HepG2 (cell line): ENCODE measurements around the gene PEA15. TPM values are rescaled to one million over a fixed set of nuclear protein-coding genes. Genes with fewer than 3 reads are reported as not detected.

Experiments
- ARNTL ChIP-seq: sonication (generic); formaldehyde crosslinking; IDR thresholded peaks from 2 replicates; pipeline ENCODE4 v1.4.0; 2020; ENCODE audit warnings: mild to moderate bottlenecking, missing genetic modification reagents
- ATF7 ChIP-seq, 2 experiments: fragments of 450-650 bp in 1 of 2; sonication (generic) in 1 of 2; formaldehyde crosslinking in 1 of 2; IDR thresholded peaks; 2 replicates each; pipeline versions ENCODE4 v1.4.0 to v1.6.1; 2016 to 2020; ENCODE audit warnings: antibody characterized with exemption in 1 of 2, mild to moderate bottlenecking in 1 of 2, missing genetic modification reagents in 1 of 2
- BRD4 ChIP-seq: sonication (generic); formaldehyde crosslinking; IDR thresholded peaks from 2 replicates; pipeline ENCODE4 v1.4.0; 2020; ENCODE audit warnings: missing genetic modification reagents
- CREB1 ChIP-seq, 2 experiments: fragments of 450-650 bp in 1 of 2; IDR thresholded peaks; 2 replicates each; pipeline ENCODE4 v1.6.1; 2016 to 2017; ENCODE audit warnings: control low read depth in 1 of 2, mild to moderate bottlenecking in 1 of 2, missing compliant biosample characterization in 1 of 2, missing genetic modification characterization in 1 of 2
- EEA1 ChIP-seq: sonication (generic); formaldehyde crosslinking; IDR thresholded peaks from 2 replicates; pipeline ENCODE4 v1.5.1; 2020; ENCODE audit warnings: mild to moderate bottlenecking, missing genetic modification reagents, borderline replicate concordance
- HMG20A ChIP-seq: IDR thresholded peaks from 2 replicates; pipeline ENCODE4 v1.6.1; 2016; ENCODE audit warnings: borderline replicate concordance
- HNRNPUL1 ChIP-seq: fragments of 200-400 bp; formaldehyde crosslinking; IDR thresholded peaks from 2 replicates; pipeline ENCODE4 v1.6.1; 2017; ENCODE audit warnings: low read depth, mild to moderate bottlenecking, low read length, moderate library complexity
- PCBP1 ChIP-seq: fragments of 200-400 bp; formaldehyde crosslinking; IDR thresholded peaks from 2 replicates; pipeline ENCODE4 v1.6.1; 2017; ENCODE audit warnings: mild to moderate bottlenecking, low read depth, low read length, borderline replicate concordance
- PHF21A ChIP-seq: sonication (generic); formaldehyde crosslinking; IDR thresholded peaks from 2 replicates; pipeline ENCODE4 v1.5.0; 2020; ENCODE audit warnings: mild to moderate bottlenecking, missing genetic modification reagents
- ZFP90 ChIP-seq: sonication (generic); formaldehyde crosslinking; IDR thresholded peaks from 2 replicates; pipeline ENCODE4 v1.8.0; 2022; ENCODE audit warnings: missing genetic modification reagents, mild to moderate bottlenecking, inconsistent platforms, borderline replicate concordance
- ZNF121 ChIP-seq: sonication (generic); formaldehyde crosslinking; IDR thresholded peaks from 2 replicates; pipeline ENCODE4 v1.5.0; 2020; ENCODE audit warnings: mild to moderate bottlenecking, missing genetic modification reagents
- ZNF546 ChIP-seq: sonication (generic); formaldehyde crosslinking; conservative IDR thresholded peaks from 2 replicates; pipeline ENCODE4 v1.8.1; 2023; ENCODE audit warnings: mild to moderate bottlenecking, missing genetic modification reagents
- ZNF572 ChIP-seq: sonication (generic); formaldehyde crosslinking; IDR thresholded peaks from 2 replicates; pipeline ENCODE4 v1.5.1; 2020; ENCODE audit warnings: mild to moderate bottlenecking, missing genetic modification reagents
- ZNF598 ChIP-seq: sonication (generic); formaldehyde crosslinking; IDR thresholded peaks from 2 replicates; pipeline ENCODE4 v1.5.1; 2020; ENCODE audit warnings: mild to moderate bottlenecking, missing genetic modification reagents, borderline replicate concordance
- ZNF605 ChIP-seq: sonication (generic); formaldehyde crosslinking; IDR thresholded peaks from 2 replicates; pipeline ENCODE4 v1.8.0; 2022; ENCODE audit warnings: mild to moderate bottlenecking, missing genetic modification reagents
- ZNF766 ChIP-seq: sonication (generic); formaldehyde crosslinking; IDR thresholded peaks from 2 replicates; pipeline ENCODE4 v1.5.0; 2020; ENCODE audit warnings: missing genetic modification reagents, borderline replicate concordance
- ZNF780A ChIP-seq: sonication (generic); formaldehyde crosslinking; IDR thresholded peaks from 2 replicates; pipeline ENCODE4 v1.8.0; 2022; ENCODE audit warnings: mild to moderate bottlenecking, missing genetic modification reagents, moderate library complexity
- polyA plus RNA-seq, 8 experiments: library from polyadenylated mRNA; depleted of rRNA in 3 of 8; stranded (reverse) in 7 of 8; unstranded in 1 of 8; fragments of >200 nt; fragmentation: Illumina TruSeq in 4 of 8; extraction: Trizol in 4 of 8; gene quantifications; 2 replicates each; pipeline versions ENCODE4 v1.2.1 to v1.2.3, GENCODE V29; 2011 to 2016; ENCODE audit warnings: low read depth in 4 of 8, missing spikeins in 1 of 8, mixed read lengths in 1 of 8; ENCODE audit not compliant: insufficient read depth in 1 of 8
- total RNA-seq, 5 experiments: library from RNA; depleted of rRNA; stranded (reverse); fragments of >200 nt; fragmentation: Illumina TruSeq; extraction: Trizol; gene quantifications; 2 replicates each; pipeline ENCODE4 v1.2.3, GENCODE V29; 2016; ENCODE audit warnings: low read depth in 1 of 5
- TF ChIP-seq, protein P1 (sequence below): IDR thresholded peaks from 2 replicates; pipeline ENCODE4 v1.4.0; 2020; ENCODE audit warnings: mild to moderate bottlenecking, missing genetic modification reagents
- TF ChIP-seq, protein P2 (sequence below): sonication (generic); formaldehyde crosslinking; IDR thresholded peaks from 2 replicates; pipeline ENCODE4 v1.9.0; 2022; ENCODE audit warnings: missing genetic modification reagents, mild to moderate bottlenecking, borderline replicate concordance
- TF ChIP-seq, protein P3 (sequence below): sonication (generic); formaldehyde crosslinking; IDR thresholded peaks from 2 replicates; pipeline ENCODE4 v1.4.0; 2020; ENCODE audit warnings: mild to moderate bottlenecking, missing genetic modification reagents

PEA15 gene
- total and polyA plus RNA-seq, 2 of the 13 experiments (the other 11 are each of a cell fraction or from before 2014, with no cell fraction given) = 12.1 to 35.2 TPM

DNA sequence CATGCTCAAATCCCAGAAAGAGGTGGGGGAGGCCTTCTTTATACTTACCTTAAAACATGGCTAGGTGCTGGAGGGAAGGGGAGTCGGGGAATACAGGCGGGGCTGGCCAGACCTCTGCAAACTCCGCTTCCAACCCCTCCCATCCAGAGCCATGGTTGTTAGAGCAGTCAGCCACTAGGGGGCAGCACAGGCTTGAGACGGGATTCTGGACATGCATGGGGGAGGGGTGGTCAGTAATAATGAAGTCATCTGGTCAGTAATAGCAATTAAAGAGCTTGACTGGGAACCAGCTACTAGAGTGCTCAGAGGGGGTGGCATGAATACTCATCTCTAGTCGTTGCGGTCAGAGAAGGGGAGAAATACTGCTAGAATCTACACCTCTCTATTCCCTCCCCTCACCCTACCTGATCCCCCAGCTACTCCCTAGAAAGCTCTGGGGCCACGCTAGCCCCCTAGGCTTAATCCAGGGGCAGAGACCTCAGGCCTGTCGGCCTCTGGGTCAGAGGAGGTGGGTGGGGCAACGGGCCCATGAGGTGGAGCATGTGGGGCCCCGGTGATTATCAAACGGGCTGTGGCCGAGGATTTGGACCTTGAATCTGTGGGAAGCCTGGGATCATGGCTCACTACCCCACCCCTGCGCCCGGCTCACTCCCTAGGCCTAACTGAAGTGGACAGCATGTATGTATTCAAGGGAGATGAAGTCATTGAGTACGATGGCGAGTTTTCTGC lies 11.9 kb upstream of the PEA15 start (continued):
- TF ChIP-seq, protein P1, sequence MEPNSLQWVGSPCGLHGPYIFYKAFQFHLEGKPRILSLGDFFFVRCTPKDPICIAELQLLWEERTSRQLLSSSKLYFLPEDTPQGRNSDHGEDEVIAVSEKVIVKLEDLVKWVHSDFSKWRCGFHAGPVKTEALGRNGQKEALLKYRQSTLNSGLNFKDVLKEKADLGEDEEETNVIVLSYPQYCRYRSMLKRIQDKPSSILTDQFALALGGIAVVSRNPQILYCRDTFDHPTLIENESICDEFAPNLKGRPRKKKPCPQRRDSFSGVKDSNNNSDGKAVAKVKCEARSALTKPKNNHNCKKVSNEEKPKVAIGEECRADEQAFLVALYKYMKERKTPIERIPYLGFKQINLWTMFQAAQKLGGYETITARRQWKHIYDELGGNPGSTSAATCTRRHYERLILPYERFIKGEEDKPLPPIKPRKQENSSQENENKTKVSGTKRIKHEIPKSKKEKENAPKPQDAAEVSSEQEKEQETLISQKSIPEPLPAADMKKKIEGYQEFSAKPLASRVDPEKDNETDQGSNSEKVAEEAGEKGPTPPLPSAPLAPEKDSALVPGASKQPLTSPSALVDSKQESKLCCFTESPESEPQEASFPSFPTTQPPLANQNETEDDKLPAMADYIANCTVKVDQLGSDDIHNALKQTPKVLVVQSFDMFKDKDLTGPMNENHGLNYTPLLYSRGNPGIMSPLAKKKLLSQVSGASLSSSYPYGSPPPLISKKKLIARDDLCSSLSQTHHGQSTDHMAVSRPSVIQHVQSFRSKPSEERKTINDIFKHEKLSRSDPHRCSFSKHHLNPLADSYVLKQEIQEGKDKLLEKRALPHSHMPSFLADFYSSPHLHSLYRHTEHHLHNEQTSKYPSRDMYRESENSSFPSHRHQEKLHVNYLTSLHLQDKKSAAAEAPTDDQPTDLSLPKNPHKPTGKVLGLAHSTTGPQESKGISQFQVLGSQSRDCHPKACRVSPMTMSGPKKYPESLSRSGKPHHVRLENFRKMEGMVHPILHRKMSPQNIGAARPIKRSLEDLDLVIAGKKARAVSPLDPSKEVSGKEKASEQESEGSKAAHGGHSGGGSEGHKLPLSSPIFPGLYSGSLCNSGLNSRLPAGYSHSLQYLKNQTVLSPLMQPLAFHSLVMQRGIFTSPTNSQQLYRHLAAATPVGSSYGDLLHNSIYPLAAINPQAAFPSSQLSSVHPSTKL (CRISPR knock-in tag) = no peak
- TF ChIP-seq ZNF572 (CRISPR knock-in tag) (no peak), PHF21A (CRISPR knock-in tag) (peak; percentile 70), HMG20A (CRISPR knock-in tag) (no peak), CREB1 (IDR thresholded peaks at IDR 0.05) (no peak), CREB1 (CRISPR knock-in tag; IDR thresholded peaks at IDR 0.05) (no peak), ZNF546 (CRISPR knock-in tag) (no peak), PCBP1 (no peak), ZNF766 (CRISPR knock-in tag) (no peak), EEA1 (CRISPR knock-in tag) (no peak), HNRNPUL1 (no peak), ZNF121 (no peak), ZNF598 (no peak; the same call in 1 of the 2 replicates), ATF7 (IDR thresholded peaks at IDR 0.05) (peak; percentile 39), ATF7 (CRISPR knock-in tag; IDR thresholded peaks at IDR 0.05) (peak; percentile 20; the same call in 1 of the 2 replicates), ZNF605 (CRISPR knock-in tag) (no peak), ZNF780A (no peak), ARNTL (CRISPR knock-in tag) (peak; percentile 22; the same call in 1 of the 2 replicates), ZFP90 (CRISPR knock-in tag) (peak; percentile 40; the same call in 1 of the 2 replicates), BRD4 (no peak)
- TF ChIP-seq, protein P2, sequence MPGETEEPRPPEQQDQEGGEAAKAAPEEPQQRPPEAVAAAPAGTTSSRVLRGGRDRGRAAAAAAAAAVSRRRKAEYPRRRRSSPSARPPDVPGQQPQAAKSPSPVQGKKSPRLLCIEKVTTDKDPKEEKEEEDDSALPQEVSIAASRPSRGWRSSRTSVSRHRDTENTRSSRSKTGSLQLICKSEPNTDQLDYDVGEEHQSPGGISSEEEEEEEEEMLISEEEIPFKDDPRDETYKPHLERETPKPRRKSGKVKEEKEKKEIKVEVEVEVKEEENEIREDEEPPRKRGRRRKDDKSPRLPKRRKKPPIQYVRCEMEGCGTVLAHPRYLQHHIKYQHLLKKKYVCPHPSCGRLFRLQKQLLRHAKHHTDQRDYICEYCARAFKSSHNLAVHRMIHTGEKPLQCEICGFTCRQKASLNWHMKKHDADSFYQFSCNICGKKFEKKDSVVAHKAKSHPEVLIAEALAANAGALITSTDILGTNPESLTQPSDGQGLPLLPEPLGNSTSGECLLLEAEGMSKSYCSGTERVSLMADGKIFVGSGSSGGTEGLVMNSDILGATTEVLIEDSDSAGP (CRISPR knock-in tag) = peak; percentile 60; the same call in 1 of the 2 replicates
- TF ChIP-seq, protein P3, sequence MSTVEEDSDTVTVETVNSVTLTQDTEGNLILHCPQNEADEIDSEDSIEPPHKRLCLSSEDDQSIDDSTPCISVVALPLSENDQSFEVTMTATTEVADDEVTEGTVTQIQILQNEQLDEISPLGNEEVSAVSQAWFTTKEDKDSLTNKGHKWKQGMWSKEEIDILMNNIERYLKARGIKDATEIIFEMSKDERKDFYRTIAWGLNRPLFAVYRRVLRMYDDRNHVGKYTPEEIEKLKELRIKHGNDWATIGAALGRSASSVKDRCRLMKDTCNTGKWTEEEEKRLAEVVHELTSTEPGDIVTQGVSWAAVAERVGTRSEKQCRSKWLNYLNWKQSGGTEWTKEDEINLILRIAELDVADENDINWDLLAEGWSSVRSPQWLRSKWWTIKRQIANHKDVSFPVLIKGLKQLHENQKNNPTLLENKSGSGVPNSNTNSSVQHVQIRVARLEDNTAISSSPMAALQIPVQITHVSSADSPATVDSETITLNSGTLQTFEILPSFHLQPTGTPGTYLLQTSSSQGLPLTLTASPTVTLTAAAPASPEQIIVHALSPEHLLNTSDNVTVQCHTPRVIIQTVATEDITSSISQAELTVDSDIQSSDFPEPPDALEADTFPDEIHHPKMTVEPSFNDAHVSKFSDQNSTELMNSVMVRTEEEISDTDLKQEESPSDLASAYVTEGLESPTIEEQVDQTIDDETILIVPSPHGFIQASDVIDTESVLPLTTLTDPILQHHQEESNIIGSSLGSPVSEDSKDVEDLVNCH = no peak
